Suppressor macrophage (primary cell): ENCODE data around the gene CDR2L.
"Not testable (repeated sequence)": the region's sequence is repeated elsewhere in the genome, so short reads cannot be mapped to it uniquely, and the experiment has no call there.

Experiments
- DNase-seq, 4 experiments: peaks; one replicate each; pipeline ENCODE4 v3.0.0-alpha.2; 2020 to 2022

CDR2L gene

GRCh38 chr17:74959826-74960515 lies 27.5 kb upstream of the CDR2L start:
- peak in 1 of 4 experiments; percentile 30 for DNase-seq

- peak; percentile 31 to 69 (median 44) for DNase-seq
Observed at GRCh38 chr17:74960570-74961342, 26.7 kb upstream of the CDR2L start.

- DNase-seq: peak; percentile 88 to 95 (median 93)
Observed at GRCh38 chr17:74961657-74962350, 25.6 kb upstream of the CDR2L start.

GRCh38 chr17:74962622-74963394 lies 24.6 kb upstream of the CDR2L start:
- no peak for DNase-seq

- no peak for DNase-seq
Observed at GRCh38 chr17:74963656-74964055, 23.8 kb upstream of the CDR2L start.

GRCh38 chr17:74964246-74964761 lies 23.1 kb upstream of the CDR2L start:
- no peak for DNase-seq

- DNase-seq: no peak
Observed at GRCh38 chr17:74964988-74965622, 22.3 kb upstream of the CDR2L start.

- no peak for DNase-seq
Observed at GRCh38 chr17:74968361-74968780, 19.1 kb upstream of the CDR2L start.

- DNase-seq: not testable (repeated sequence)
Observed at GRCh38 chr17:74969501-74969900, 17.9 kb upstream of the CDR2L start.

- DNase-seq: no peak
Observed at GRCh38 chr17:74970395-74970794, 17.0 kb upstream of the CDR2L start.

GRCh38 chr17:74971069-74971841 lies 16.2 kb upstream of the CDR2L start:
- no peak for DNase-seq

- no peak for DNase-seq
Observed at GRCh38 chr17:74971842-74972106, 15.7 kb upstream of the CDR2L start.

- peak in 2 of 4 experiments; percentile 47 to 54 for DNase-seq
Observed at GRCh38 chr17:74972107-74972972, 15.1 kb upstream of the CDR2L start, which contains the start of gene HID1. Gene HID1, minus strand, starts transcription at chr17:74972759. Its CDS starts 103 bp downstream, at chr17:74972656.

GRCh38 chr17:74972973-74973328 lies 14.5 kb upstream of the CDR2L start:
- no peak for DNase-seq

GRCh38 chr17:74975943-74976342 lies 11.5 kb upstream of the CDR2L start:
- DNase-seq: no peak

GRCh38 chr17:74977802-74978201 lies 9.6 kb upstream of the CDR2L start:
- no peak for DNase-seq

GRCh38 chr17:74978240-74978639 lies 9.2 kb upstream of the CDR2L start:
- DNase-seq: no peak

- DNase-seq: no peak
Observed at GRCh38 chr17:74979408-74980146, 7.9 kb upstream of the CDR2L start.

- DNase-seq: no peak
Observed at GRCh38 chr17:74981318-74981978, 6.0 kb upstream of the CDR2L start.
